Measurements from ENCODE around the gene TEX22. TPM values are rescaled to one million over a fixed set of nuclear protein-coding genes. Genes with fewer than 3 reads are reported as not detected.

The TEX22 gene
- total RNA-seq, 2 donors from 2014 or later = 0.33 TPM; not detected in 1

DNA sequence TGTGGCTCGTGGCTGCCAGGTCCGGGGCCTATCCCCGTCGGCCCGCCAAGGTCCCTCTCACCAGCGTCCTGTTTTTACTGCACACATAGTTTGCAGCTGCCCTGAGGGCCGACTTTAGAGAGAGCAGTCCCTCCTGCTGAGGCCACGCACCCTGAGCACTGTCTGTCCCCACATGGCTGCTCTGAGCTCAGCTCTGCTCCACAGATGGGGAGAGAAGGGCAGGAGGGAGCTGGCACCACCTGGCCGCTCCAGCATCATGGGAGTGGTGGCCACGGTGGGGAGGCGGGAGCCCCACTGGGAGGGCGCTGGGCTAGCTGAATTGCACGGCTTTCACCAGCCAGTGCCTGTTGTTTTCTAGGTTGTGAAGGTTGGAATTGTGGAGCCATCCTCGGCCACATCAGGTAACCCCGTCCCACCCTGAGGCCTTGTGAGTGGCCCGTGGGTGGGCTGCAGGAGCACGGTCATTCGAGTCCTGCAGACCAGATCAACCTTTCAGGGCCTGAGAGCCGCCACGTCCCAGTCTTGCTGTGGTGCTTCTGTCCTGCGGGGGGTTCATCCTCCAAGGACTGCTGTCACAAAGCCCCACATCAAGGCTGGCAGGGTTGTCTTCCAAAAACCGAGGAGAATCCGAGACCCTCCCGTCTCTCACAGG, 7.4 kb upstream of the TEX22 start:
- ATAC-seq (no peak), DNase-seq (no peak)
- H3K4me3 ChIP-seq = no peak overlapping the region
- WGBS, 2 donors = 92 to 100% methylated on average over 7 to 18 of the region's 24 CpGs
- no peak overlapping the region for H3K27ac ChIP-seq
- no peaks in the 10 kb centered on the region for H3K36me3 ChIP-seq (replicated peaks in 1 of 2; ENCODE audit: insufficient read depth in 1 of 2, low read depth in 2 of 2)
- intact Hi-C loops (cut with DNase I) = no loop called here
- no peak for TF ChIP-seq POLR2A (IDR thresholded peaks at IDR 0.05)
- TF ChIP-seq, protein P1, sequence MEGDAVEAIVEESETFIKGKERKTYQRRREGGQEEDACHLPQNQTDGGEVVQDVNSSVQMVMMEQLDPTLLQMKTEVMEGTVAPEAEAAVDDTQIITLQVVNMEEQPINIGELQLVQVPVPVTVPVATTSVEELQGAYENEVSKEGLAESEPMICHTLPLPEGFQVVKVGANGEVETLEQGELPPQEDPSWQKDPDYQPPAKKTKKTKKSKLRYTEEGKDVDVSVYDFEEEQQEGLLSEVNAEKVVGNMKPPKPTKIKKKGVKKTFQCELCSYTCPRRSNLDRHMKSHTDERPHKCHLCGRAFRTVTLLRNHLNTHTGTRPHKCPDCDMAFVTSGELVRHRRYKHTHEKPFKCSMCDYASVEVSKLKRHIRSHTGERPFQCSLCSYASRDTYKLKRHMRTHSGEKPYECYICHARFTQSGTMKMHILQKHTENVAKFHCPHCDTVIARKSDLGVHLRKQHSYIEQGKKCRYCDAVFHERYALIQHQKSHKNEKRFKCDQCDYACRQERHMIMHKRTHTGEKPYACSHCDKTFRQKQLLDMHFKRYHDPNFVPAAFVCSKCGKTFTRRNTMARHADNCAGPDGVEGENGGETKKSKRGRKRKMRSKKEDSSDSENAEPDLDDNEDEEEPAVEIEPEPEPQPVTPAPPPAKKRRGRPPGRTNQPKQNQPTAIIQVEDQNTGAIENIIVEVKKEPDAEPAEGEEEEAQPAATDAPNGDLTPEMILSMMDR (IDR thresholded peaks at IDR 0.05) = no peak
- peaks cover 16% of the 10 kb centered on the region for H3K4me1 ChIP-seq
- H3K9me3 ChIP-seq = no peaks in the 10 kb centered on the region
- no peaks in the 10 kb centered on the region for H3K27me3 ChIP-seq

DNA sequence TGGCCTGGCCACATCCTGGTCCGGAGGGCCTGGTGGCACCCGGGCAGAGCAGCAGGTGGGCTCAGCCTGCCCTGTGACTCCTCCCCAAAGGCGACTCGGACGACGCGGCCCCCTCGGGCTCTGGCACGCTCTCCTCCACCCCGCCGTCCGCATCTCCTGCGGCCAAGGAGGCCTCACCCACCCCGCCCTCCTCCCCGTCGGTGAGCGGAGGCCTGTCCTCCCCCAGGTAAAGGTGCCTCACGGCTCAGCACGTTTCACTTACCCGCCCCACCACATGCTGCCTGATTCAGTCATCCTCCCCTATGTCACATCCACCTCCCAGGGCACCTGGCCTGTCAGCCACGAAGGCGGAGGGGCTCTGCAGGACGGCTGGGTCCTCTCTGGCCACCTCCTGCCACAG, 6.8 kb upstream of the TEX22 start:
- no peak overlapping the region for H3K4me3 ChIP-seq
- no peaks in the 10 kb centered on the region for H3K36me3 ChIP-seq (replicated peaks in 1 of 2; ENCODE audit: insufficient read depth in 1 of 2, low read depth in 2 of 2)
- intact Hi-C loops (cut with DNase I) = no loop called here
- DNase-seq (no peak), ATAC-seq (no peak)
- 90 to 91% methylated on average over 5 to 21 of the region's 23 CpGs for WGBS, 2 donors
- H3K4me1 ChIP-seq = peaks cover 16% of the 10 kb centered on the region
- no peak overlapping the region for H3K27ac ChIP-seq
- H3K27me3 ChIP-seq = no peaks in the 10 kb centered on the region
- no peaks in the 10 kb centered on the region for H3K9me3 ChIP-seq
- TF ChIP-seq, protein P1 (IDR thresholded peaks at IDR 0.05) = no peak
- TF ChIP-seq POLR2A (IDR thresholded peaks at IDR 0.05) = no peak

DNA sequence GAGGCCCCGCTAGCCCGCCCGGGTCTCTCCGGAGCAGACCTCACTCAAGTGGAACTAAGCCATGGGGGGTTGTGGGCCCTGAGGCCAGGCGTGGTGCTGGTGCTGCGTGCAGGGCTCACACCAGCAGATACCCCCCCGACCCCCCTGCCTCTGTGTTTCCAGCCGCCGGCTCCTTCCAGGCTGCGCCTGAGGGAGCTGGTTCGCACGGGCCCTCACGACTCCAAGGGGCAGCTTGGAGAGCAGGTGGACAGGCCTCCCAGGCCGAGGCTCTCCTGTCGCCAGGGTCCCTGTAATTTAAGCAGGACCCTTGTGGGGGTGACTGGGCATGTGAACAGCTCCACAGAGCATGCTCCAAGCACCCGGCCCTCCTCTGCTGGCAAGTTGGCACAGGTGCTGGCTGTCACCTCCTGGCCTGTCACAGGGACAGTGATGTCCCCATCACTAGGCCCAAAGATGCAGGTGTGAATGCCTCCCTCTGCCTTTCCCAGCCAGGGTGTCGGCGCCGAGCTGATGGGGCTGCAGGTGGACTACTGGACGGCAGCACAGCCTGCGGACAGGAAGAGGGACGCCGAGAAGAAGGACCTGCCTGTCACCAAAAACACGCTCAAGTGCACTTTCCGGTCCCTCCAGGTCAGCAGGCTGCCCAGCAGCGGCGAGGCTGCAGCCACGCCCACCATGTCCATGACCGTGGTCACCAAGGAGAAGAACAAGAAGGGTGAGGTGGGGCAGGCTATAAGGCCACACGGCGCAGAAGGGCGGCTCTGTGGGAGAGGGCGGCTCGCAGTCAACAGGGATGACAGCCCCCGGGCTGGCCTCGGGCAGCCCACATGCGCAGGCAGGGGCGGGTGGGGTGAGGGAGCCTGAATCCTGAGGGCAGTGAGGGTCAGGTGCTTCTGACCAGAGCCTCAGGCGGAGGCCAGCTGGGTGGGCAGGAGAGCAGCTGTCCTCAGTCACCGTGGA, 5.9 kb upstream of the TEX22 start:
- H3K27ac ChIP-seq = no peak overlapping the region
- no peak for DNase-seq
- no peaks in the 10 kb centered on the region for H3K27me3 ChIP-seq
- H3K36me3 ChIP-seq (replicated peaks in 1 of 2; ENCODE audit: insufficient read depth in 1 of 2, low read depth in 2 of 2) = no peaks in the 10 kb centered on the region
- WGBS, 2 donors = 93 to 95% methylated on average over 20 to 39 of the region's 40 CpGs
- H3K4me1 ChIP-seq = peaks cover 16% of the 10 kb centered on the region
- TF ChIP-seq, protein P1 (IDR thresholded peaks at IDR 0.05) = no peak
- no peak for TF ChIP-seq POLR2A (IDR thresholded peaks at IDR 0.05)
- intact Hi-C loops (cut with DNase I) = no loop called here
- no peak overlapping the region for H3K4me3 ChIP-seq
- no peak for ATAC-seq
- no peaks in the 10 kb centered on the region for H3K9me3 ChIP-seq

DNA sequence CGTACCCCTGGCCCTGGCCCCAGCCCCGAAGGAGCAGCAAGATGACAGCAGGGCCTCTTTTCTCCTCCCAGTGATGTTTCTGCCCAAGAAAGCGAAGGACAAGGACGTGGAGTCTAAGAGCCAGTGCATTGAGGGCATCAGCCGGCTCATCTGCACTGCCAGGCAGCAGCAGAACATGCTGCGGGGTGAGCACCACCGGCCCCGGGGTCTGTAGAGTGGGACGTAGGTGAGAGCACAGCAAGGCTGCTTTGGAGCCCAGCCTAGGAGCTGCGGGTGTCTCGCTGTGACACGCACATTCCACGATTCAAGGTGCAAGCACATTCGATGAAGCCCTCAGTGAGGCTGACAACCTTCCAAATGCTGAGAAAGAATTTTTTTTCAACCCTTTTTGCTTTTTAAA, 5.2 kb upstream of the TEX22 start:
- Histone ChIP-seq H3K27ac (no peak overlapping the region), H3K4me3 (no peak overlapping the region), H3K9me3 (no peaks in the 10 kb centered on the region), H3K36me3 (replicated peaks in 1 of 2; ENCODE audit: insufficient read depth in 1 of 2, low read depth in 2 of 2) (no peaks in the 10 kb centered on the region), H3K4me1 (peaks cover 22% of the 10 kb centered on the region), H3K27me3 (no peaks in the 10 kb centered on the region)
- ATAC-seq (no peak), DNase-seq (no peak)
- WGBS, 2 donors = 92 to 93% methylated on average over 12 to 14 of the region's 14 CpGs
- intact Hi-C loops (cut with DNase I) = no loop called here
- TF ChIP-seq, protein P1 (IDR thresholded peaks at IDR 0.05) = no peak
- no peak for TF ChIP-seq POLR2A (IDR thresholded peaks at IDR 0.05)

All from body of pancreas (tissue), 4 donors.